ENCODE data around the gene SOX18.

SOX18 gene

DNA sequence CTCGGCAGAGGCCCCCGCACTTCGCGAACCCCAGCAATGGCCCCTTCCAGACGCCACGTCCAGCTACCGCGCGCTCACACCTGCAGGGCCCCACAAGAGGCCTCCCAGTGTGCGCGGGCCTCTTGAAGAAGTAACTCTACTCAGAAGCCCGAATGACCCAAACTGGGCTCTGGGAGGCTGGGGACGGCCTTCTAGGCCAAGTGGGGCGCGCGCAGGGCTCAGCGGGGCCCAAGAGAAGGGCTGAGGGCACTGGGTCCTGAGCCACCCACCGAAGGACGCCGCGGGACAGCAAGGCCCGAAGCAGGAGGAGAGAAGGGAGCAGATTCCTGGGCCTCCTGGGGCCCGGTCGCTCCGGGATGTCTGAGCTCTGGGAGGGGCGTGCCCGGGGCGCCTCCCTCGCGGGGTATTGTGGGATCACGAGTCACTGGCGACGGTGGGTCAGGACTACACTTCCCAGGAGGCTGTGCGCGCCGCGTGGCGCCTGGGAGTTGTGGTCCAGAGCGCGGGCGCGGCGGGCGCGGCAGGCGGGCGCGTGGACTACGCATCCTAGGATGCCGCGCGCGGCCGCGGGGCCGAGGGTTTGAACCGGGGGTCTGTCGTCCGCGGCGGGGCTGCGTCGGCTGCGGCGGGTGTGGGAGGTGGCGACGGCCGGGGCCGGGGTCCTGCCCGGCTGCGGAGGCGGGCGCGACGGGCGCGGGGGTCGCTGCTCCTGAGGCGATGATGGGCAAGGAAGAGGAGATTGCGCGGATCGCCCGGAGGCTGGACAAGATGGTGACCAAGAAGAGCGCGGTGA is 13.4 kb upstream of the SOX18 start, which contains the start of gene TCEA2:
TCEA2 (plus strand) TSS at position 603 of the 793 bp plus-strand sequence; CDS start at position 718, 115 bp downstream.
- TF ChIP-seq TAF1 (IDR thresholded peaks at IDR 0.05; ENCODE audit: low read depth, low read length) (no peak), POU2F2 (IDR thresholded peaks at IDR 0.05; ENCODE audit: low read depth, low read length) (no peak), SPI1 (IDR thresholded peaks at IDR 0.05; ENCODE audit: low read depth, low read length) (no peak), PAX5 (IDR thresholded peaks at IDR 0.05; ENCODE audit: insufficient read depth, low read length, severe bottlenecking) (no peak), POLR2AphosphoS5 (IDR thresholded peaks at IDR 0.05; ENCODE audit: low read depth, low read length) (no peak), POLR2A (IDR thresholded peaks at IDR 0.05; ENCODE audit: low read depth, low read length) (no peak)
- DNase-seq (ENCODE audit: insufficient read length, low spot score) (peak; percentile 98), FAIRE-seq (peak; percentile 90)

DNA sequence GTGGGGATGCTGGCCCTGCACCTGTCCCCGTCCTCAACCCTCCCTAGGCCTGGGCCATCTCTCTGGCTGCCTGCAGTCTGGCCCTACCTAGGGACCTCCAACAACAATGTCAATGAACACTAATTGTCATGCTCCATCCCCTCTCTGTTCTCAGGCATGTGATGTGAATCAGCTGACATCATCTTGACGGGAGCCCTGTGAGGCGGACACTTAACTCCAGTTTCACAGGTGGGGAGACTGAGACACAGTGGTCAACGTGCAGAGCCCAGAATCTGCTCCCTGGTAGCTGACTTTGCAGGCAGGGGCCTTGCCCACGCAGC is 12.8 kb upstream of the SOX18 start:
- no peak for DNase-seq (ENCODE audit: insufficient read length, low spot score)
- FAIRE-seq, result no peak
- TF ChIP-seq POLR2A (IDR thresholded peaks at IDR 0.05; ENCODE audit: low read depth, low read length), result no peak
- TF ChIP-seq PAX5 (IDR thresholded peaks at IDR 0.05; ENCODE audit: insufficient read depth, low read length, severe bottlenecking), result no peak
- TF ChIP-seq SPI1 (IDR thresholded peaks at IDR 0.05; ENCODE audit: low read depth, low read length), result no peak
- no peak for TF ChIP-seq POLR2AphosphoS5 (IDR thresholded peaks at IDR 0.05; ENCODE audit: low read depth, low read length)
- TF ChIP-seq TAF1 (IDR thresholded peaks at IDR 0.05; ENCODE audit: low read depth, low read length), result no peak
- no peak for TF ChIP-seq POU2F2 (IDR thresholded peaks at IDR 0.05; ENCODE audit: low read depth, low read length)

DNA sequence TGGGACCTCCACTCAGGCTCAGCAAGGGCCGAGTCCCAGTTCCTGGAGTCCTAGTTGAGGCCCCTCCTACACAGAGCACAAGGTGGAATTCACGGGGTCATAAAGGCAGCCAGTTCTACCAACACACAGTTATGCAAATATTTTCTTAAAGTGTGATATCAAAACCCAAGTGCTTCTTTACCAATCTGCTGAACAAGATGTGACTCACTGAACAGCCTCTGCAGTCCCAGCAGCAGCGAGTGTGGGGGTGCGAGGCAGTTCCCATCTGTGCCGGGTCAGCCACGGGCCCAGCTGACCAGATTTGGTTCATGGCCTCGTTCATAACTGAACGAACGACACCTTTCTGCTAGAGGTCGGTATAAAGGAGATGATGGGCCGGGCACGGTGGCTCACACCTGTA is 9.1 kb upstream of the SOX18 start:
- FAIRE-seq (no peak), DNase-seq (ENCODE audit: insufficient read length, low spot score) (no peak)
- TF ChIP-seq POLR2A (IDR thresholded peaks at IDR 0.05; ENCODE audit: low read depth, low read length) (no peak), SPI1 (IDR thresholded peaks at IDR 0.05; ENCODE audit: low read depth, low read length) (no peak), TAF1 (IDR thresholded peaks at IDR 0.05; ENCODE audit: low read depth, low read length) (no peak), PAX5 (IDR thresholded peaks at IDR 0.05; ENCODE audit: insufficient read depth, low read length, severe bottlenecking) (no peak), POLR2AphosphoS5 (IDR thresholded peaks at IDR 0.05; ENCODE audit: low read depth, low read length) (no peak), POU2F2 (IDR thresholded peaks at IDR 0.05; ENCODE audit: low read depth, low read length) (peak; percentile 88)

DNA sequence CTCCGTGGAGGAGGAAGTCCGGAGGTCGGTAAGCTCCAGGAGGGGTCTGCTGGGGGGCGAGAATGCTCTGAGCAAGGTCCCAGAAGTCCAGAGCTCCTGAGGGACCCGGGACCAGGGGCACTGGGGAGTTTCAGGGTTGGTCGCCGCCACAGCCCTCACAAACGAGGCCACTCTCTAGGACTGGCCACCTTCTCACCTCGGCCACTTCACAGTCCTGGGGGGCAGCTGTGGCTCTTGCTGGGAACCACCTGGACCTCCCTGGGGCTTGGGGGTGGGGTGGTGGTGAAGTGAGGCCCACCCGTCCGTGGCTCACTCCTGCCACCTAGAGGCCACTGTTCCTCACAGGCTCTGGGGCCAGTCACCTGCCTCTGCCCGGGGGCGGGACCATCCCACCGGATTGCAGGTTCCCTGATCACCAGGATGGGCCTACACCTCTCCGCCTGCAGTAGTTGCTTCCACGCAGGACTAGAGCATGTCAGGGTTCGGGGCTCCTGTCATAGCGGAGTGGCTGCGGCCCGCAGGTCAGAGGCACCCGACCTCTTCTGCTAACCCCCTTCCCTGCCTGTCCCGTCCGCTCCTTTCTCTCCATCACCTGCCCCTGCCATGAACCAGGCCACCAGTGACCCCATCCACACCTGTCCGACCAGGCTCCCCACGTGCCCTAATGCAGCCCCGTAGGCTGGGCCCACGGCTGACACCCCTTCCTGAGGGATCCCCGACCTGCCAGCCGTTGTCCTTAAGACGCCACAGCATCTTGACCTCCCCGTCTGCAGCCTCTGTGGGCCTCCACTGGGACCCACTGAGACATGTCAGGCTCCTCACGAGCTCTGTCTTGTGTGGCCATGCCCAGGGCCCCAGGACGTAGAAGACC is 8.4 kb upstream of the SOX18 start:
- FAIRE-seq (peak; percentile 50), DNase-seq (ENCODE audit: insufficient read length, low spot score) (peak; percentile 95)
- no peak for TF ChIP-seq POLR2AphosphoS5 (IDR thresholded peaks at IDR 0.05; ENCODE audit: low read depth, low read length)
- TF ChIP-seq PAX5 (IDR thresholded peaks at IDR 0.05; ENCODE audit: insufficient read depth, low read length, severe bottlenecking), result no peak
- no peak for TF ChIP-seq TAF1 (IDR thresholded peaks at IDR 0.05; ENCODE audit: low read depth, low read length)
- no peak for TF ChIP-seq POLR2A (IDR thresholded peaks at IDR 0.05; ENCODE audit: low read depth, low read length)
- no peak for TF ChIP-seq SPI1 (IDR thresholded peaks at IDR 0.05; ENCODE audit: low read depth, low read length)
- TF ChIP-seq POU2F2 (IDR thresholded peaks at IDR 0.05; ENCODE audit: low read depth, low read length), result peak; percentile 39; the same call in 1 of the 2 replicates

DNA sequence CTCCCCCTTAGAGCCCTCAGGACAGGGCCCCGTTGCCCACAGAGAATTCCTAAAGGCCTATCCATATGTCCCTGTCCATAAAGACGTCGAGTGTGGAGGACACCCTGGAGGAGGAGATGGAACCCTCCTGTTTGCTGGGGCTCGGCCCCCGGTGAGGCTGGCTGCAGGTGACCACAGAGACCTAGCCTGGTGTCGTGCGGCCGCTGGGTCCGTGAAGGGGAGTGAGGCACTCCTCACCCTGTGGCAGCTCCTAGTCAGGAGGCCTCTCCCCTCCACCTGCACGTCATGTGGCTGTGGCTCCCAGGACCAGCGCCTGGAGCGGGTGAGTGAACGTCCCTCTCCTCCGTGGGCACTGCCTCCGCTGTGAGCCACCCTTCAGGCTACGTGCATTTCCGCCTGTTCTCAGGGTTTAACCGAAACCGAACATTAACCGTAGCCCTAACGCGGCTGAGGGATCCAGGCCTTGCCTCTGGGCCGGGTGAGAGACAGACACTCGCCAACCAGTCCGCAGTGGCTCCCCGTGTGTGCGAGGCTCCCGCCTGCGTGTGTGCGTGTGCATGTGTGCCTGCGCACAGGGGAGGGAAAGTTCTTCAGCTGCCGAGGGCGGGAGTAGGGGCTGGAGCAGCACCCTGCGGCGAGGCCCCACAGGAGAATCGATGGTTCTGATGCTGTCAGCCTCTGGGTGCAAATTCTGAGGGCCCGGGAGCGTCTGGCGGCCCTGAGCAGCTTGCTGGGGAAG is 7.6 kb upstream of the SOX18 start:
- TF ChIP-seq POLR2A (IDR thresholded peaks at IDR 0.05; ENCODE audit: low read depth, low read length) (no peak), TAF1 (IDR thresholded peaks at IDR 0.05; ENCODE audit: low read depth, low read length) (no peak), POU2F2 (IDR thresholded peaks at IDR 0.05; ENCODE audit: low read depth, low read length) (no peak), POLR2AphosphoS5 (IDR thresholded peaks at IDR 0.05; ENCODE audit: low read depth, low read length) (no peak), SPI1 (IDR thresholded peaks at IDR 0.05; ENCODE audit: low read depth, low read length) (no peak), PAX5 (IDR thresholded peaks at IDR 0.05; ENCODE audit: insufficient read depth, low read length, severe bottlenecking) (no peak)
- no peak for DNase-seq (ENCODE audit: insufficient read length, low spot score)
- peak; percentile 60 for FAIRE-seq

DNA sequence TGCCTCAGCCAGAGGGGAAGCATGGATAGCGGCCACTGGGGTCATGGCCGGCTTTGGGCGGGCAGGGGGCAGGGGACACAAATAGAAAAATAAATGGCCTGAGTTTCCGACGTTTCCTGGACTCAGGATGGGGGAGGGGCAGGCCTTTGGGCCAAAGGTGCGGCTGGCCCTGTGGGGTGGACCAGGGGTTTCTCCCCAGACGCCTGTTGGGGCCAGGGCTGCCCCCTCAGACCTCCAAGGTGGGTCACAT is 7.1 kb upstream of the SOX18 start:
- DNase-seq (ENCODE audit: insufficient read length, low spot score) (no peak), FAIRE-seq (no peak)
- no peak for TF ChIP-seq PAX5 (IDR thresholded peaks at IDR 0.05; ENCODE audit: insufficient read depth, low read length, severe bottlenecking)
- no peak for TF ChIP-seq TAF1 (IDR thresholded peaks at IDR 0.05; ENCODE audit: low read depth, low read length)
- no peak for TF ChIP-seq POU2F2 (IDR thresholded peaks at IDR 0.05; ENCODE audit: low read depth, low read length)
- no peak for TF ChIP-seq SPI1 (IDR thresholded peaks at IDR 0.05; ENCODE audit: low read depth, low read length)
- TF ChIP-seq POLR2AphosphoS5 (IDR thresholded peaks at IDR 0.05; ENCODE audit: low read depth, low read length), result no peak
- TF ChIP-seq POLR2A (IDR thresholded peaks at IDR 0.05; ENCODE audit: low read depth, low read length), result no peak

DNA sequence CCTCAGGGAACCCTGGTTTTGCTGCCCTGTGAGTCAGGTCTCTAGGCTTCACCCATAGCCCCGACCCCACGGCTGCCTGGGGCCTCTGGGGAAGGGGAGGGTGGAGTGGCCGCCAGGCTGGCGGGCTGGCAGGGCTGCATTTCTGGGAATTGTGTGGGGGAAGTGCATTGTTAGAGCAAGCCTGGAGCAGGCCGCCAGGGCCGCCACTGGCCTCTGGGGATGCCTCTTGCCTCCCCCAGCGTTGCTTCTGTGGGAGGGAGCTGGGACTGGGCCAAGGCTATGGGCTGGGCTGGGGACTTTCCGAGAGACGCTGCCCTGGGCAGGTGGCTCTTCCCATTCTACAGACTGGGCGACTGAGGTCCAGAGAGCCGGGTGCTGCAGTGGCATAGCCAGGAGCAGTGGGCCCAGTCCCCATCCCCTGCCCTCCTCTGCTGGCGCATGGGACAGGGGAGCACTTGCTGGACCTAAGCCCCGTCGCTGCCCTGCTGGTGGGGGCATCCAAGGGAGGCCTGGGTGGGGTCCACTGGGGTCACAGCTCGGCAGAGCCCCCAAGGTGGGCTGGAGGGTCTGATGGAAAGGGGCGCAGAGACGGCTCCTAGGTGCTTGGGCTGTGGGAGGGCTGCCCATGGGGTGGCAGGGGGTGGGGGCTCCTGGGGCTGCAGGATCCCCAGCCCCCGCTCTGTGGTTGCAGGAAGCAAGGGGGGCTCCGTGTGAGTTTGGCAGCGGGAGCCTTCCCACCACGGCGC is 6.6 kb upstream of the SOX18 start:
- TF ChIP-seq POU2F2 (IDR thresholded peaks at IDR 0.05; ENCODE audit: low read depth, low read length), result no peak
- TF ChIP-seq POLR2A (IDR thresholded peaks at IDR 0.05; ENCODE audit: low read depth, low read length), result no peak
- no peak for TF ChIP-seq POLR2AphosphoS5 (IDR thresholded peaks at IDR 0.05; ENCODE audit: low read depth, low read length)
- TF ChIP-seq SPI1 (IDR thresholded peaks at IDR 0.05; ENCODE audit: low read depth, low read length), result no peak
- no peak for TF ChIP-seq PAX5 (IDR thresholded peaks at IDR 0.05; ENCODE audit: insufficient read depth, low read length, severe bottlenecking)
- no peak for TF ChIP-seq TAF1 (IDR thresholded peaks at IDR 0.05; ENCODE audit: low read depth, low read length)
- FAIRE-seq (no peak), DNase-seq (ENCODE audit: insufficient read length, low spot score) (no peak)

DNA sequence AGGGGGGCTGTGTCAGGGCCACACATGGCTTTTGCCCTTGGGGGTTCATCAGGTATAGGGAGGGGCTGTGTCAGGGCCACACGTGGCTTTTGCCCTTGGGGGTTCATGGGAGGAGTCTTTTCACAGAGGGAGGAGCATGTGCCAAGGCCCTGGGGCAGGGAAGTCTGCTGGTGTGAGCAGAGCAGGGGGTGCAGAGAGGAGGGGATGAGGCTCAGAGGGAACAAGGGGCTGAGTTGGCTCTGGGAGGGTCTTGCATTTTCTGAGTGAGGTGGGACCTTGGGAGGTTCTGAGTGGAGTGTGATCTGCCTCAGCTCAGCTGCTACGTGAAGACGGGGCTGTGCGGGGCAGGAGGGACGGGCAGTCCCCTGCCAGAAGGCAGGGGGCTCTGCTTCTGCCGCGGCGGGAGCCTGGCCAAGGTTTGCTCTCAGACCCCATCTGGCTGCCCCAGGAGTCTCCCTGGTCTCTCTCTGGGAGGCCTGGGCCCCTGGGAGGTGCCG is 6.0 kb upstream of the SOX18 start:
- DNase-seq (ENCODE audit: insufficient read length, low spot score), result no peak
- TF ChIP-seq TAF1 (IDR thresholded peaks at IDR 0.05; ENCODE audit: low read depth, low read length), result no peak
- no peak for TF ChIP-seq POU2F2 (IDR thresholded peaks at IDR 0.05; ENCODE audit: low read depth, low read length)
- no peak for TF ChIP-seq POLR2AphosphoS5 (IDR thresholded peaks at IDR 0.05; ENCODE audit: low read depth, low read length)
- no peak for TF ChIP-seq POLR2A (IDR thresholded peaks at IDR 0.05; ENCODE audit: low read depth, low read length)
- no peak for TF ChIP-seq PAX5 (IDR thresholded peaks at IDR 0.05; ENCODE audit: insufficient read depth, low read length, severe bottlenecking)
- no peak for TF ChIP-seq SPI1 (IDR thresholded peaks at IDR 0.05; ENCODE audit: low read depth, low read length)
- FAIRE-seq, result no peak
